ENCODE measurements around the gene TIGAR.

TIGAR gene

DNA sequence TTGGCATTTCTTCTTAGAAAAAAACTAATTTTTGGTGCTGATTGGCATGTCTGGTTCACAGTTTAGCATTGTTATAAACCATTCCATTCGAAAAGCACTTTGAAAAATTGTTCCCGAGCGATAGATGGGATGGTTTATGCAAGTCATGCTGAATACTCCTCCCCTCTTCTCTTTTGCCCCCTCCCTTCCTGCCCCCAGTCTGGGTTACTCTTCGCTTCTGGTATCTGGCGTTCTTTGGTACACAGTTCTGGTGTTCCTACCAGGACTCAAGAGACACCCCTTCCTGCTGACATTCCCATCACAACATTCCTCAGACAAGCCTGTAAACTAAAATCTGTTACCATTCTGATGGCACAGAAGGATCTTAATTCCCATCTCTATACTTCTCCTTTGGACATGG, 20.1 kb upstream of the TIGAR start:
- Histone ChIP-seq H3K9me3 (ENCODE audit: control insufficient read depth, low read length) (no peaks in the 10 kb centered on the region), H3K36me3 (ENCODE audit: control insufficient read depth, insufficient read depth, low read length) (no peaks in the 10 kb centered on the region), H3K4me3 (ENCODE audit: low read length) (no peak overlapping the region), H3K4me1 (ENCODE audit: control insufficient read depth, insufficient read depth, low read length) (no peaks in the 10 kb centered on the region), H3K9ac (ENCODE audit: low read length) (no peak overlapping the region), H3K27me3 (ENCODE audit: control insufficient read depth, insufficient read depth, low read length) (no peaks in the 10 kb centered on the region)

GRCh38 chr12:4301932-4302501, 19.0 kb upstream of the TIGAR start:
- Histone ChIP-seq H3K4me3 (ENCODE audit: low read length) (no peak overlapping the region), H3K27me3 (ENCODE audit: control insufficient read depth, insufficient read depth, low read length) (no peaks in the 10 kb centered on the region), H3K4me1 (ENCODE audit: control insufficient read depth, insufficient read depth, low read length) (no peaks in the 10 kb centered on the region), H3K9ac (ENCODE audit: low read length) (no peak overlapping the region), H3K9me3 (ENCODE audit: control insufficient read depth, low read length) (no peaks in the 10 kb centered on the region), H3K36me3 (ENCODE audit: control insufficient read depth, insufficient read depth, low read length) (no peaks in the 10 kb centered on the region)

GRCh38 chr12:4302881-4303280, 18.1 kb upstream of the TIGAR start:
- Histone ChIP-seq H3K9ac (ENCODE audit: low read length) (no peak overlapping the region), H3K4me3 (ENCODE audit: low read length) (no peak overlapping the region), H3K4me1 (ENCODE audit: control insufficient read depth, insufficient read depth, low read length) (no peaks in the 10 kb centered on the region), H3K27me3 (ENCODE audit: control insufficient read depth, insufficient read depth, low read length) (no peaks in the 10 kb centered on the region), H3K36me3 (ENCODE audit: control insufficient read depth, insufficient read depth, low read length) (no peaks in the 10 kb centered on the region), H3K9me3 (ENCODE audit: control insufficient read depth, low read length) (no peaks in the 10 kb centered on the region)

GRCh38 chr12:4303750-4304149, 17.3 kb upstream of the TIGAR start:
- H3K9ac ChIP-seq (ENCODE audit: low read length): no peak overlapping the region

GRCh38 chr12:4307593-4308333, 13.2 kb upstream of the TIGAR start:
- Histone ChIP-seq H3K9me3 (ENCODE audit: control insufficient read depth, low read length) (no peaks in the 10 kb centered on the region), H3K4me3 (ENCODE audit: low read length) (no peak overlapping the region), H3K9ac (ENCODE audit: low read length) (no peak overlapping the region), H3K27me3 (ENCODE audit: control insufficient read depth, insufficient read depth, low read length) (no peaks in the 10 kb centered on the region), H3K4me1 (ENCODE audit: control insufficient read depth, insufficient read depth, low read length) (peaks cover 3% of the 10 kb centered on the region), H3K36me3 (ENCODE audit: control insufficient read depth, insufficient read depth, low read length) (no peaks in the 10 kb centered on the region)

More at GRCh38 chr12:4303750-4304149, 17.3 kb upstream of the TIGAR start:
- Histone ChIP-seq H3K27me3 (ENCODE audit: control insufficient read depth, insufficient read depth, low read length) (no peaks in the 10 kb centered on the region), H3K4me1 (ENCODE audit: control insufficient read depth, insufficient read depth, low read length) (peaks cover 3% of the 10 kb centered on the region), H3K4me3 (ENCODE audit: low read length) (no peak overlapping the region), H3K36me3 (ENCODE audit: control insufficient read depth, insufficient read depth, low read length) (no peaks in the 10 kb centered on the region), H3K9me3 (ENCODE audit: control insufficient read depth, low read length) (no peaks in the 10 kb centered on the region)

GRCh38 chr12:4308334-4308950, 12.6 kb upstream of the TIGAR start:
- no peaks in the 10 kb centered on the region for H3K9me3 ChIP-seq (ENCODE audit: control insufficient read depth, low read length)
- no peak overlapping the region for H3K4me3 ChIP-seq (ENCODE audit: low read length)
- peaks cover 3% of the 10 kb centered on the region for H3K4me1 ChIP-seq (ENCODE audit: control insufficient read depth, insufficient read depth, low read length)
- no peak overlapping the region for H3K9ac ChIP-seq (ENCODE audit: low read length)
- no peaks in the 10 kb centered on the region for H3K36me3 ChIP-seq (ENCODE audit: control insufficient read depth, insufficient read depth, low read length)
- no peaks in the 10 kb centered on the region for H3K27me3 ChIP-seq (ENCODE audit: control insufficient read depth, insufficient read depth, low read length)

DNA sequence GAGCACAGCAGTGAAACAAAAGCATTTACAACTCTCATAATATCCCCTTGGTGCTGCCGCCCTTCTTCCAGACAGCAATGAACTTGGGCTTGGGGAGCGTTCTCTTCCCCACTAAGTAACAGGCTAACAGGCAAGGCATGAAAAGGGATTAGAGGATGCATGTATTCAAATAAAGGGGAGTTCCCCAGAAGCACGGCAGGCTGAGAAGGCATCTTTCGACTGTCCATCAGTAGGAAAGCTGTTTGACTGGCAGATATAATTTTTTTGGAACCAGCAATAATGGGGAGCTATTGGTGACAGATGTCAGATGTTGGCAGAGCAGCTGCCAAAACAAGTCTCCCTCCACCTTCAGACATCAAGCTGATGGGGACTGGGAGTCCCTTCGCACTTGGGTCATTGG, 9.2 kb upstream of the TIGAR start:
- Histone ChIP-seq H3K4me1 (ENCODE audit: control insufficient read depth, insufficient read depth, low read length) (peaks cover 3% of the 10 kb centered on the region), H3K9me3 (ENCODE audit: control insufficient read depth, low read length) (no peaks in the 10 kb centered on the region), H3K4me3 (ENCODE audit: low read length) (no peak overlapping the region), H3K9ac (ENCODE audit: low read length) (no peak overlapping the region), H3K36me3 (ENCODE audit: control insufficient read depth, insufficient read depth, low read length) (no peaks in the 10 kb centered on the region), H3K27me3 (ENCODE audit: control insufficient read depth, insufficient read depth, low read length) (no peaks in the 10 kb centered on the region)

DNA sequence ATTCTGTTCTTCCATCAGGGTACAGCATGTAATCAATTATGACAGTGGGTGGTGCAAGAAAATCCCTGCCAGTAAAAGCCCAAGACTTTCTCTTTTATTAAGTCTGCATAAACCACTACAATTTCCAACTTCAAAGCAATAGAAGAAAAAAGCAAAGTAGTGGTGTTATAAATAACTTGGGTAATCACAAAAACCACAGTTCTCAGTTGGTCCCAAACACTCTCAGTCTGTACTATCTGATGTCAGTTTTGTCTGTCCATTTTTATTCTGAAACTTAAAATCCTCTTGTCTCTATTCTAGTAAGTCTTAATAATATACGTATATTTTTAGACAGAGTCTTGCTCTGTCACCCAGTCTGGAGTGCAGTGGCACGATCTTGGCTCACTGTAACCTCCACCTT, 8.8 kb upstream of the TIGAR start:
- H3K4me3 ChIP-seq (ENCODE audit: low read length): no peak overlapping the region
- H3K4me1 ChIP-seq (ENCODE audit: control insufficient read depth, insufficient read depth, low read length): peaks cover 3% of the 10 kb centered on the region
- H3K9me3 ChIP-seq (ENCODE audit: control insufficient read depth, low read length): no peaks in the 10 kb centered on the region
- H3K9ac ChIP-seq (ENCODE audit: low read length): no peak overlapping the region
- no peaks in the 10 kb centered on the region for H3K27me3 ChIP-seq (ENCODE audit: control insufficient read depth, insufficient read depth, low read length)
- no peaks in the 10 kb centered on the region for H3K36me3 ChIP-seq (ENCODE audit: control insufficient read depth, insufficient read depth, low read length)

GRCh38 chr12:4320497-4320852, 538 bp upstream of the TIGAR start:
- no peaks in the 10 kb centered on the region for H3K36me3 ChIP-seq (ENCODE audit: control insufficient read depth, insufficient read depth, low read length)
- H3K4me1 ChIP-seq (ENCODE audit: control insufficient read depth, insufficient read depth, low read length): peaks cover 9% of the 10 kb centered on the region
- H3K9ac ChIP-seq (ENCODE audit: low read length): peak overlapping the region; percentile 82
- no peaks in the 10 kb centered on the region for H3K27me3 ChIP-seq (ENCODE audit: control insufficient read depth, insufficient read depth, low read length)
- H3K9me3 ChIP-seq (ENCODE audit: control insufficient read depth, low read length): no peaks in the 10 kb centered on the region
- H3K4me3 ChIP-seq (ENCODE audit: low read length): peak overlapping the region; percentile 94

GRCh38 chr12:4322726-4323125, 1.7 kb downstream of the TIGAR start:
- no peaks in the 10 kb centered on the region for H3K27me3 ChIP-seq (ENCODE audit: control insufficient read depth, insufficient read depth, low read length)
- peaks cover 9% of the 10 kb centered on the region for H3K4me1 ChIP-seq (ENCODE audit: control insufficient read depth, insufficient read depth, low read length)
- H3K36me3 ChIP-seq (ENCODE audit: control insufficient read depth, insufficient read depth, low read length): no peaks in the 10 kb centered on the region
- H3K9me3 ChIP-seq (ENCODE audit: control insufficient read depth, low read length): no peaks in the 10 kb centered on the region
- no peak overlapping the region for H3K9ac ChIP-seq (ENCODE audit: low read length)
- no peak overlapping the region for H3K4me3 ChIP-seq (ENCODE audit: low read length)

DNA sequence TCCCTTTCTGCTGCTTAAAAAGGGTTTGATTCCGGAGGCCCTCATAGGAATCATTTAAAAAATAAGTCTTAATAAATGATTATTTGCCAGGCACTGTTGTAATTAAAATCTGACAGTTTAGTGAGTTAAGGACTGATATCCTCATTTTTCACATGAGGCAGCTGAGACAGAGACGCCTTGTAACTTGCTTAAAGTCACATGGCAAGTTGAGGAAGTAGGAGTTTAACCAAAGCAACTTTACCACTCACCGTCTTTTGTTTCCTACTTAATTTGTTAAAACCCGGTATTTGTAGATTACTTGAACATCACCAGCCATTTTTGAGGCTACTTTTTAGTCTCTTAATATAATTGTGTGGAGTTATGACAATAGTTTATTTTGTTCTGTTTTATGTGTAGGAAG, 2.4 kb downstream of the TIGAR start:
- Histone ChIP-seq H3K27me3 (ENCODE audit: control insufficient read depth, insufficient read depth, low read length) (no peaks in the 10 kb centered on the region), H3K36me3 (ENCODE audit: control insufficient read depth, insufficient read depth, low read length) (no peaks in the 10 kb centered on the region), H3K9ac (ENCODE audit: low read length) (no peak overlapping the region), H3K9me3 (ENCODE audit: control insufficient read depth, low read length) (no peaks in the 10 kb centered on the region), H3K4me3 (ENCODE audit: low read length) (no peak overlapping the region), H3K4me1 (ENCODE audit: control insufficient read depth, insufficient read depth, low read length) (peaks cover 9% of the 10 kb centered on the region)

- Histone ChIP-seq H3K9ac (ENCODE audit: low read length) (no peak overlapping the region), H3K4me3 (ENCODE audit: low read length) (no peak overlapping the region), H3K36me3 (ENCODE audit: control insufficient read depth, insufficient read depth, low read length) (no peaks in the 10 kb centered on the region), H3K9me3 (ENCODE audit: control insufficient read depth, low read length) (no peaks in the 10 kb centered on the region), H3K4me1 (ENCODE audit: control insufficient read depth, insufficient read depth, low read length) (peaks cover 9% of the 10 kb centered on the region), H3K27me3 (ENCODE audit: control insufficient read depth, insufficient read depth, low read length) (no peaks in the 10 kb centered on the region)
These were observed 3.4 kb downstream of the TIGAR start for GRCh38 chr12:4324366-4324765.

All from mucosa of stomach (tissue), 1 donor.